Esophagus muscularis mucosa (tissue), 4 donors: Measurements from ENCODE around the gene EPHB1. TPM values are rescaled to one million over a fixed set of nuclear protein-coding genes. Genes with fewer than 3 reads are reported as not detected.

Source experiments
- DNase-seq: peaks from one replicate; pipeline ENCODE4 v3.0.0-alpha.2; 2017; ENCODE audit errors: extremely low spot score
- H3K27ac ChIP-seq, 4 donors: fragments of 200-600 bp; sonication (generic); replicated peaks in 1 of 4; 1 replicate in 3 of 4; 2 replicates in 1 of 4; pipeline ENCODE4 v1.5.1; 2016 to 2019; ENCODE audit warnings: mild to moderate bottlenecking in 1 of 4
- H3K27me3 ChIP-seq, 4 donors: fragments of 200-600 bp; sonication (generic); one replicate each; pipeline versions ENCODE4 v1.5.1 to v1.6.0; 2016 to 2019
- H3K36me3 ChIP-seq, 4 donors: fragments of 200-600 bp; sonication (generic); one replicate each; pipeline ENCODE4 v1.5.1; 2016 to 2019
- H3K4me1 ChIP-seq, 4 donors: fragments of 200-600 bp; sonication (generic); one replicate each; pipeline ENCODE4 v1.5.1; 2016 to 2019
- H3K4me3 ChIP-seq, 4 donors: fragments of 200-600 bp; sonication (generic); 1 replicate in 2 of 4; 2 replicates in 2 of 4; pipeline ENCODE4 v1.5.1; 2016 to 2019; ENCODE audit warnings: mild to moderate bottlenecking in 4 of 4, moderate library complexity in 1 of 4
- H3K9me3 ChIP-seq, 4 donors: fragments of 200-600 bp; sonication (generic); 1 replicate in 3 of 4; 2 replicates in 1 of 4; pipeline ENCODE4 v1.5.1; 2016 to 2019
- CTCF ChIP-seq, 3 experiments: fragments of 200-600 bp in 2 of 3; fragments of 450-650 bp in 1 of 3; sonication (generic) in 2 of 3; IDR thresholded peaks; one replicate each; pipeline ENCODE4 v1.5.1; 2017 to 2019; ENCODE audit warnings: antibody characterized with exemption in 3 of 3, mild to moderate bottlenecking in 2 of 3, moderate library complexity in 1 of 3
- EP300 ChIP-seq: sonication (generic); formaldehyde crosslinking; IDR thresholded peaks from one replicate; pipeline ENCODE4 v1.6.1; 2017; ENCODE audit warnings: antibody characterized with exemption
- POLR2A ChIP-seq: fragments of 450-650 bp; IDR thresholded peaks from one replicate; pipeline ENCODE4 v1.6.1; 2017; ENCODE audit warnings: antibody characterized with exemption, moderate library complexity, mild to moderate bottlenecking, low read depth
- POLR2AphosphoS5 ChIP-seq, 2 donors: sonication (generic); formaldehyde crosslinking; IDR thresholded peaks; one replicate each; pipeline ENCODE4 v1.6.1; 2017; ENCODE audit warnings: antibody characterized with exemption in 2 of 2
- whole genome bisulfite sequencing: methylation state at CpG from one replicate; pipeline ENCODE4 v1.1.5; 2018; 5-methylcytosine and 5-hydroxymethylcytosine counted together
- intact Hi-C: fragments of 100-400 bp; cut with DNase I; formaldehyde crosslinking; loops from one replicate; pipeline ENCODE4 v1.15.1; 2023
- total RNA-seq, 4 donors: library from RNA; depleted of rRNA; stranded (reverse); fragments of >200 nt; gene quantifications; one replicate each; pipeline versions ENCODE4 v1.1.0 to v1.2.1, GENCODE V29; 2016

Gene EPHB1
- total RNA-seq, 4 donors from 2014 or later, result under 0.01 to 6.1 (median 2.8) TPM

- DNase-seq, result no peak
- no peaks in the 10 kb centered on the region for H3K27me3 ChIP-seq
- no peak overlapping the region for H3K27ac ChIP-seq
- WGBS, result 81% methylated on average over 3 of the region's 3 CpGs
- no peak for TF ChIP-seq EP300
- no peak for TF ChIP-seq POLR2A
- no peaks in the 10 kb centered on the region for H3K9me3 ChIP-seq
- H3K4me1 ChIP-seq, result no peaks in the 10 kb centered on the region
- intact Hi-C loops, result no loop called here
- peaks cover 0 to 8% (median 0%) of the 10 kb centered on the region in 4 donors for H3K36me3 ChIP-seq
- no peak overlapping the region for H3K4me3 ChIP-seq
Measured at GRCh38 chr3:135136361-135137100, 341.5 kb downstream of the EPHB1 start.

GRCh38 chr3:135137296-135137695 is 342.2 kb downstream of the EPHB1 start:
- 70% methylated on average over 2 of the region's 2 CpGs for WGBS
- H3K4me3 ChIP-seq, result no peak overlapping the region
- H3K27ac ChIP-seq, result no peak overlapping the region
- intact Hi-C loops, result no loop called here
- no peak for DNase-seq
- H3K36me3 ChIP-seq, result peaks cover 0 to 8% (median 0%) of the 10 kb centered on the region in 4 donors
- H3K27me3 ChIP-seq, result no peaks in the 10 kb centered on the region
- no peaks in the 10 kb centered on the region for H3K9me3 ChIP-seq
- no peaks in the 10 kb centered on the region for H3K4me1 ChIP-seq
- no peak for TF ChIP-seq POLR2AphosphoS5 (IDR thresholded peaks at IDR 0.05)
- no peak for TF ChIP-seq EP300
- no peak for TF ChIP-seq CTCF (IDR thresholded peaks at IDR 0.05)
- no peak for TF ChIP-seq POLR2A

GRCh38 chr3:135138776-135139175 is 343.7 kb downstream of the EPHB1 start:
- H3K4me1 ChIP-seq, result no peaks in the 10 kb centered on the region
- TF ChIP-seq POLR2AphosphoS5 (IDR thresholded peaks at IDR 0.05) (no peak), CTCF (IDR thresholded peaks at IDR 0.05) (no peak), POLR2A (no peak), EP300 (no peak)
- no peak overlapping the region for H3K4me3 ChIP-seq
- H3K27me3 ChIP-seq, result no peaks in the 10 kb centered on the region
- 87% methylated on average over 4 of the region's 4 CpGs for WGBS
- H3K9me3 ChIP-seq, result no peaks in the 10 kb centered on the region
- no peak overlapping the region for H3K27ac ChIP-seq
- intact Hi-C loops, result no loop called here
- no peaks in the 10 kb centered on the region for H3K36me3 ChIP-seq
- DNase-seq, result no peak

- no peaks in the 10 kb centered on the region for H3K27me3 ChIP-seq
- H3K36me3 ChIP-seq, result no peaks in the 10 kb centered on the region
- no peak overlapping the region for H3K4me3 ChIP-seq
- H3K9me3 ChIP-seq, result no peaks in the 10 kb centered on the region
- no peak for DNase-seq
- no peak overlapping the region for H3K27ac ChIP-seq
- WGBS, result 98% methylated on average over 3 of the region's 3 CpGs
- no peak for TF ChIP-seq CTCF (IDR thresholded peaks at IDR 0.05)
- no peak for TF ChIP-seq POLR2AphosphoS5 (IDR thresholded peaks at IDR 0.05)
- TF ChIP-seq EP300, result no peak
- TF ChIP-seq POLR2A, result no peak
- intact Hi-C loops, result no loop called here
- H3K4me1 ChIP-seq, result no peaks in the 10 kb centered on the region
Measured at GRCh38 chr3:135140591-135140990, 345.5 kb downstream of the EPHB1 start.

- intact Hi-C loops, result no loop called here
- WGBS, result 76% methylated on average over 5 of the region's 5 CpGs
- Histone ChIP-seq H3K27ac (no peak overlapping the region), H3K4me1 (no peaks in the 10 kb centered on the region), H3K27me3 (no peaks in the 10 kb centered on the region), H3K4me3 (no peak overlapping the region), H3K9me3 (no peaks in the 10 kb centered on the region), H3K36me3 (no peaks in the 10 kb centered on the region)
- TF ChIP-seq POLR2AphosphoS5 (IDR thresholded peaks at IDR 0.05), result no peak
- TF ChIP-seq EP300, result no peak
- TF ChIP-seq CTCF (IDR thresholded peaks at IDR 0.05), result no peak
- TF ChIP-seq POLR2A, result no peak
- no peak for DNase-seq
Measured at GRCh38 chr3:135141160-135141559, 346.1 kb downstream of the EPHB1 start.
